ENCODE results near the gene PPM1K. TPM values are rescaled to one million over a fixed set of nuclear protein-coding genes. Genes with fewer than 3 reads are reported as not detected.

Gene PPM1K
- total and polyA plus RNA-seq, 9 of the 15 experiments (the other 6 are each of a cell fraction or from before 2014, with no cell fraction given), result 8.2 to 18.0 (median 10.5) TPM

GRCh38 chr4:88320780-88321373, 36.5 kb upstream of the PPM1K start:
- Histone ChIP-seq H3K9me3 (replicated peaks; ENCODE audit: control insufficient read depth, insufficient read depth, low read depth, low read length) (no peaks in the 10 kb centered on the region), H3K4me3 (no peak overlapping the region), H2AFZ (ENCODE audit: low read depth, low read length) (no peak overlapping the region), H3K4me2 (ENCODE audit: insufficient read depth, low read length) (no peak overlapping the region), H3K9me1 (ENCODE audit: control insufficient read depth, insufficient read depth, low read length) (no peaks in the 10 kb centered on the region), H3K4me1 (replicated peaks in 1 of 2; ENCODE audit: control insufficient read depth in 2 of 2, insufficient read depth in 2 of 2, low read length in 2 of 2) (no peaks in the 10 kb centered on the region), H3K9ac (ENCODE audit: insufficient read depth in 1 of 2, low read depth in 2 of 2, low read length in 2 of 2) (no peak overlapping the region), H4K20me1 (replicated peaks; ENCODE audit: control insufficient read depth, insufficient read depth, low read length) (no peaks in the 10 kb centered on the region), H3K79me2 (ENCODE audit: control insufficient read depth, insufficient read depth, low read length) (no peaks in the 10 kb centered on the region), H3K27me3 (ENCODE audit: control insufficient read depth in 2 of 2, insufficient read depth in 2 of 2, low read length in 2 of 2) (no peaks in the 10 kb centered on the region; a peak in 1 of 5 replicates), H3K36me3 (ENCODE audit: control insufficient read depth, insufficient read depth, low read length) (no peaks in the 10 kb centered on the region), H3K27ac (ENCODE audit: extremely low read depth, low read depth, low read length) (no peak overlapping the region)
- CTCF ChIA-PET (ENCODE audit: low intra/inter-chr PET ratio), result no interaction called here
- in situ Hi-C loops (cut with MboI) (no loop called here), intact Hi-C loops (cut with micrococcal nuclease) (no loop called here)
- no TSS peak for BruUV-seq (replicated peaks)
- WGBS (ENCODE audit: insufficient coverage, low coverage, missing lambda C conversion rate), result 2% methylated on average over 5 of the region's 5 CpGs
- POLR2A ChIA-PET, result interaction anchor here (1.3 kb wide), 1 partner anchor 36 kb away, joined by 4 read pairs; no protein-coding TSS in a partner anchor
- FAIRE-seq, result no peak
- DNase-seq (ENCODE audit: extremely low read depth in 1 of 4, low spot score in 3 of 4), result no peak
- ATAC-seq, result no peak
- no peak for TF ChIP-seq RREB1 (CRISPR knock-in tag; IDR thresholded peaks at IDR 0.05)
- no peak for TF ChIP-seq ATF3 (IDR thresholded peaks at IDR 0.05)
- TF ChIP-seq ATF3 (CRISPR knock-in tag; conservative IDR thresholded peaks at IDR 0.05), result no peak
- no peak for TF ChIP-seq KLF10 (CRISPR knock-in tag; IDR thresholded peaks at IDR 0.05)
- TF ChIP-seq CBX3 (IDR thresholded peaks at IDR 0.05; ENCODE audit: borderline replicate concordance in 1 of 2, low read length in 2 of 2), result no peak
- no peak for TF ChIP-seq PTTG1 (tag; IDR thresholded peaks at IDR 0.05; ENCODE audit: low read depth)
- no peak for TF ChIP-seq PHB (CRISPR knock-in tag; IDR thresholded peaks at IDR 0.05)
- no peak for TF ChIP-seq TCF7L2 (IDR thresholded peaks at IDR 0.05; ENCODE audit: low read depth, low read length)
